ENCODE data around the gene GDF15. TPM values are rescaled to one million over a fixed set of nuclear protein-coding genes. Genes with fewer than 3 reads are reported as not detected.
"Not testable (repeated sequence)": the region's sequence is repeated elsewhere in the genome, so short reads cannot be mapped to it uniquely, and the experiment has no call there.

GDF15 gene
- total RNA-seq, 2 experiments from 2014 or later = not detected

GRCh38 chr19:18402455-18403248, 16.7 kb downstream of the GDF15 start:
- not testable (repeated sequence) for DNase-seq; H3K9me3 Mint-ChIP-seq (ENCODE audit: low read depth); H3K27ac Mint-ChIP-seq; H3K36me3 Mint-ChIP-seq; ATAC-seq; H3K4me3 Mint-ChIP-seq
- CTCF ChIA-PET = interaction anchor here (7.6 kb wide), 1 partner anchor 14 kb away, joined by 77 read pairs; the partner anchor contains the start of gene GDF15
- Mint-ChIP-seq H3K4me1 (peaks cover 16% of the 10 kb centered on the region), H3K27me3 (peaks cover 10% of the 10 kb centered on the region)

DNA sequence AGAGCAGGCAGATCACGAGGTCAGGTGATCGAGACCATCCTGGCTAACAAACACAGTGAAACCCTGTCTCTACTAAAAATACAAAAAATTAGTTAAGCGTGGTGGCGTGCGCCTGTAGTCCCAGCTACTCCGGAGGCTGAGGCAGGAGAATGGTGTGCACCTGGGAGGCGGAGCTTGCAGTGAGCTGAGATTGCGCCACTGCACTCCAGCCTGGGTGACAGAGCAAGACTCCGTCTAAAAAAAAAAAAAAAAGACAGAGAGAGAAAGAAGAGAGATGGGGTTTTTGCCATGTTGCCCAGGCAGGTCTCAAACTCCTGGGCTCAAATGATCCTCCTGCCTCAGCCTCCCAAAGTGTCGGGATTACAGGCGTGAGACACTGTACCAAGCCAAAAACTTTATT, 19.8 kb downstream of the GDF15 start:
- not testable (repeated sequence) for H3K36me3 Mint-ChIP-seq; DNase-seq; H3K9me3 Mint-ChIP-seq (ENCODE audit: low read depth); H3K4me3 Mint-ChIP-seq; H3K27ac Mint-ChIP-seq; H3K27me3 Mint-ChIP-seq; ATAC-seq
- CTCF ChIA-PET = interaction anchor here (0.7 to 2.2 kb wide), 5 partner anchors 16 to 213 kb away, joined by 3 to 7 read pairs (median 4); partner anchors contain the start of gene MPV17L2
- peaks cover 22% of the 10 kb centered on the region for H3K4me1 Mint-ChIP-seq

DNA sequence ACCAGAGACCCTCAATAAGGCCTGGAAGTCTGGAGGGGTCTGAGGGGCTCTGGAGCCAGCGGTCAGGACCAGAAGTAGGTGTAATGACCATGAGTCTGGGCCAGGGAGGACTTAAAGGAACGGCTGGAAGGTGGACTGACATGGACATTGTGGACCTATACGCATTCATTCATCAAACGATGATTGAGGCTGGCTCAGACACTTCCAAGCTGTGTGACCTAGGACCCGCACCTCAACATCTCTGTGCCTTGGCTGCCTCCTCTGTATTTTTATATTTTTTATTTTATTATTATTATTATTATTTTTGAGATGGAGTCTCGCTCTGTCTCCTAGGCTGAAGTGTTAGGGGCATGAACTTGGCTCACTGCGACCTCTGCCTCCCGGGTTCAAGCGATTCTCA, 20.8 kb downstream of the GDF15 start:
- peaks cover 13% of the 10 kb centered on the region for H3K4me1 Mint-ChIP-seq
- ATAC-seq (no peak), DNase-seq (no peak)
- CTCF ChIA-PET = interaction anchor here (0.7 to 2.2 kb wide), 8 partner anchors 9 to 214 kb away, joined by 3 to 7 read pairs (median 4); partner anchors contain the start of genes GDF15, LRRC25, MPV17L2 and SSBP4
- H3K36me3 Mint-ChIP-seq = no peaks in the 10 kb centered on the region
- H3K9me3 Mint-ChIP-seq (ENCODE audit: low read depth) = no peaks in the 10 kb centered on the region
- H3K27me3 Mint-ChIP-seq = peaks cover 4% of the 10 kb centered on the region
- no peak overlapping the region for H3K27ac Mint-ChIP-seq
- no peak overlapping the region for H3K4me3 Mint-ChIP-seq

DNA sequence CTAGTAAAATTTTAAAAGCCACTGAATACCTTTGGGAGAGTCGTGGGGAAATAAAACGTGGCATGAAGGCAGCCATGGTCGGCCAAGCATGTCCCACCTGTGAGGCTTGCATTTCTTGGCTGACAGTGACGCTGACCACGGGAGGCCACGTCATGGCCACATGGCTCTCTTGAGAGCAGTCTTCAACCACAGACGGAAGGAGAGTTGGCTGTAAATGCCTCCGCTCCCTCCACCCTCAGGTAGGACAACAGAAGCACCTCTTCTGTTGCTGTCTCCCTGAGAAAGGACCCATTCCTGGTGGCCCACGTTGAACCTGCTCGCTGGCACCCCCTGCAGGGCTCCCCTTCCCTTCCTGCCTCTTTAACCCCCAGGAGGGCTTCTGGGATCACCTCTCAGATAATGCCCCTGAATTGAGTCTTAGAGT, 22.1 kb downstream of the GDF15 start:
- no peaks in the 10 kb centered on the region for H3K9me3 Mint-ChIP-seq (ENCODE audit: low read depth)
- H3K27me3 Mint-ChIP-seq = peaks cover 4% of the 10 kb centered on the region
- CTCF ChIA-PET = interaction anchor here (4.1 to 13.2 kb wide), 2 partner anchors 12 to 130 kb away, joined by 24 to 127 read pairs; partner anchors contain the start of genes IQCN, JUND and SSBP4
- ATAC-seq (peak; percentile 12), DNase-seq (peak; percentile 48)
- peaks cover 11% of the 10 kb centered on the region for H3K4me1 Mint-ChIP-seq
- H3K36me3 Mint-ChIP-seq = no peaks in the 10 kb centered on the region
- H3K4me3 Mint-ChIP-seq = no peak overlapping the region
- H3K27ac Mint-ChIP-seq = no peak overlapping the region

GRCh38 chr19:18412610-18413239, 26.8 kb downstream of the GDF15 start:
- peaks cover 48% of the 10 kb centered on the region for H3K4me1 Mint-ChIP-seq
- H3K4me3 Mint-ChIP-seq = no peak overlapping the region
- H3K9me3 Mint-ChIP-seq (ENCODE audit: low read depth) = no peaks in the 10 kb centered on the region
- CTCF ChIA-PET = interaction anchor here (0.7 to 17.3 kb wide), 18 partner anchors 9 to 300 kb away, joined by 3 to 278 read pairs (median 4); partner anchors contain the start of genes GDF15, IQCN, JUND and LRRC25
- peaks cover 4% of the 10 kb centered on the region for H3K27me3 Mint-ChIP-seq
- DNase-seq = no peak
- no peak overlapping the region for H3K27ac Mint-ChIP-seq
- no peak for ATAC-seq
- H3K36me3 Mint-ChIP-seq = no peaks in the 10 kb centered on the region

DNA sequence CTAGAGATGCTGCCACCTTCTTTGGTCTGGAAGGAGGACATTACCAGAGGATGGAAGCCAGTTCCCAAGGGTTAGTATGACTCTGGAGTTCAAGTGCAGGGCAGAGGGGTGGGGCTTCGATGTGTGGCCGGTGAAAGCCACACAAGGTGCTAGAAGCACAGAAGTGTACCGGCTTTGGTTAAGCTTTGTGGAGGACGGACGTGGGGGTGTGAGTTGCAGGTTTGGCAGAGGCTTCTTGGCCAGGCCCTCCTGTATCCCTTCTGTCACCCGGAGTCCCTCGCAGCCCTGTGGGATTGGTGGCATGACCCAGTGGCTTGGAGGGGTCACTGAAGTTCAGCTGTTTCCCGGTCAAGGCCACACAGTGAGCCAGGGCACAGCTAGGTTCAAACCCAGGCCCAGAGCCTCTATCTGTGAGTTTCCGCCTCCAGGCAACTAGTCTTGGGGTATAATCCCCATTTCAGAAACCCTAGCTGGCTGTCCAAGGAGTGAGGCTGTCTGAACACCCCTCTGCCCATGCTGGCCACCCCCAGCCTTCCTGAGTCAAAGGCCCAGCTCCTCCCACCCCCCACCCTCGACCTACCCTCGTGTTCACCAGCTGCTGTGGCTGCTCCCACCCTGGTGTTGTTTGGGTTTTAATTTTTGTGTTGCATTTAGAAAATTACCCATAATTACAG, 28.7 kb downstream of the GDF15 start:
- CTCF ChIA-PET = interaction anchor here (0.7 to 17.3 kb wide), 18 partner anchors 8 to 222 kb away, joined by 3 to 278 read pairs (median 4); partner anchors contain the start of genes GDF15, IQCN, JUND and LSM4
- ATAC-seq = no peak
- Mint-ChIP-seq H3K9me3 (ENCODE audit: low read depth) (no peaks in the 10 kb centered on the region), H3K4me3 (no peak overlapping the region), H3K27ac (peak overlapping the region; percentile 85), H3K36me3 (no peaks in the 10 kb centered on the region), H3K4me1 (peaks cover 56% of the 10 kb centered on the region), H3K27me3 (peaks cover 8% of the 10 kb centered on the region)
- DNase-seq = peak; percentile 80

- DNase-seq = no peak
- H3K9me3 Mint-ChIP-seq (ENCODE audit: low read depth) = no peaks in the 10 kb centered on the region
- peaks cover 8% of the 10 kb centered on the region for H3K27me3 Mint-ChIP-seq
- peaks cover 57% of the 10 kb centered on the region for H3K4me1 Mint-ChIP-seq
- peak overlapping the region; percentile 50 for H3K4me3 Mint-ChIP-seq
- H3K27ac Mint-ChIP-seq = peak overlapping the region; percentile 85
- H3K36me3 Mint-ChIP-seq = peaks cover 2% of the 10 kb centered on the region
- CTCF ChIA-PET = interaction anchor here (0.7 to 17.3 kb wide), 14 partner anchors 7 to 223 kb away, joined by 3 to 278 read pairs (median 4); partner anchors contain the start of genes GDF15, IQCN, JUND and LSM4
- no peak for ATAC-seq
These were observed 29.4 kb downstream of the GDF15 start for GRCh38 chr19:18415178-18415867.

GRCh38 chr19:18416778-18417249, 30.9 kb downstream of the GDF15 start:
- peak; percentile 27 for ATAC-seq
- H3K4me3 Mint-ChIP-seq = peak overlapping the region; percentile 66
- H3K36me3 Mint-ChIP-seq = peaks cover 2% of the 10 kb centered on the region
- H3K4me1 Mint-ChIP-seq = peaks cover 65% of the 10 kb centered on the region
- H3K9me3 Mint-ChIP-seq (ENCODE audit: low read depth) = no peaks in the 10 kb centered on the region
- CTCF ChIA-PET = interaction anchor here (1.0 to 17.3 kb wide), 7 partner anchors 12 to 224 kb away, joined by 3 to 278 read pairs (median 4); partner anchors contain the start of genes GDF15, IQCN, JUND and MPV17L2
- H3K27ac Mint-ChIP-seq = peak overlapping the region; percentile 85
- H3K27me3 Mint-ChIP-seq = peaks cover 3% of the 10 kb centered on the region
- peak; percentile 84 for DNase-seq

DNA sequence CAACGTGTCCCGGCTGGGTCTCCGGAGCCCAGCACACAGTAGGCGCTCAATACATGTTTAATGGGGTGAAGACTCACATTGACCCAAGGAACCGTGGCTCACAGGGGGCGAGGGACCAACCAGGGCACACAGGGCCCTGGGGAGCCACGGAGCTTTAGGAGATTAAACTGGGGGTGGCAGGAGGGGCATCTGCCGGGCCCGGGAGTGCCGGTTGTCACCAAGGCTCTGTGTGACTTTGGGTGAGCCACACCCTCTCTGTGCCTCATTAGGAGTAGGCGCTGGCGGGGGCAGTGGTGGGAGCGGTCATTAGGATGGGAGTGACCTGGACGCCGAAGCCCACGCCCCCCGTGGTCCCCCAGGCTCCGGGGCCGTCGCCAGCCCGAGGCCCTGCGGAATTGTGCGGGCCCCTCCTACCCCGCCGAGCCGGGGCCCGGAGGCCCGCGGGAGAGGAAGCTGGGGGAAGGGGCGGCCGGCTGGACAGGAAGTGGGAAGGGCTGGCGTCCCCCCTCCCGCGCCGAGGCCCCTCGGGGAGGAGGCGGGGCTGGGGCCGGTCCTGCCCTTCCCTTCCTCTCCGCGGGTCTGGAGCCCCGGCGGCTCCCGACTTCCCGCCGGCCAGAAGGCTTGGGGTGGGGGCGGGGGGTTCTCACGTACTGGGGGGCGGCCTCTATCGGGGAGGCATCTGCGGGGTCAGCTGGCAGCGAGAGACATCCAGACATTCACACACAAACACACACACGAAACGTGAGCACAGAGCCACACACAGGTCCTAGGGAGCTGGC, 31.5 kb downstream of the GDF15 start:
- Mint-ChIP-seq H3K4me1 (peaks cover 70% of the 10 kb centered on the region), H3K27ac (peak overlapping the region; percentile 89), H3K27me3 (peaks cover 3% of the 10 kb centered on the region), H3K36me3 (peaks cover 2% of the 10 kb centered on the region), H3K4me3 (peak overlapping the region; percentile 97), H3K9me3 (ENCODE audit: low read depth) (no peaks in the 10 kb centered on the region)
- DNase-seq = peak; percentile 72
- CTCF ChIA-PET = interaction anchor here (1.1 to 17.3 kb wide), 8 partner anchors 11 to 213 kb away, joined by 3 to 278 read pairs (median 4); partner anchors contain the start of genes GDF15, IQCN, JUND and PGPEP1
- ATAC-seq = peak; percentile 5

DNA sequence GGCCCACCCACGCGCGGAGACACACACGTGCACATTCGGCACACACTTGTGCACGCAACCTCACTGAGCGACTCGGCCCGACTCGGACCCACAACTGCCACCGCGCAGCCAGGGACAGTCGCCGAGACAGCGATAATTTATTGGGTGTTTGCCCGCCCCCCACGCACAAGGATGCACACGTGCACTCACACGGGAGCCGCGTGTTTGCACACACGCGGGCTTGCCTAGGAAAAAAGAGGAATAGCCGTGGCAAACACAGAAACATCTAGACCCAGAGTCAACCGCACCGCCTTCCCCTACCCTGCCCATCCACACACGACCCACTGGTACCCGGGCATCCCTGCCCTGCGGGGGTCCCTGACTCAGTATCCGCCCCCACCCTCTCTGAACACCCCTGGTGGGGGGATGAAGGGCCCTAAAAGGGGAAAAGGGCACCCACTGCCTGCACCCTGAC, 32.1 kb downstream of the GDF15 start:
- CTCF ChIA-PET = interaction anchor here (1.1 to 17.3 kb wide), 8 partner anchors 8 to 213 kb away, joined by 3 to 278 read pairs (median 14); partner anchors contain the start of genes GDF15, IQCN, JUND and PGPEP1
- H3K4me3 Mint-ChIP-seq = peak overlapping the region; percentile 97
- peak overlapping the region; percentile 89 for H3K27ac Mint-ChIP-seq
- DNase-seq = peak; percentile 58
- no peaks in the 10 kb centered on the region for H3K9me3 Mint-ChIP-seq (ENCODE audit: low read depth)
- ATAC-seq = no peak
- peaks cover 6% of the 10 kb centered on the region for H3K36me3 Mint-ChIP-seq
- H3K4me1 Mint-ChIP-seq = peaks cover 77% of the 10 kb centered on the region
- peaks cover 3% of the 10 kb centered on the region for H3K27me3 Mint-ChIP-seq

DNA sequence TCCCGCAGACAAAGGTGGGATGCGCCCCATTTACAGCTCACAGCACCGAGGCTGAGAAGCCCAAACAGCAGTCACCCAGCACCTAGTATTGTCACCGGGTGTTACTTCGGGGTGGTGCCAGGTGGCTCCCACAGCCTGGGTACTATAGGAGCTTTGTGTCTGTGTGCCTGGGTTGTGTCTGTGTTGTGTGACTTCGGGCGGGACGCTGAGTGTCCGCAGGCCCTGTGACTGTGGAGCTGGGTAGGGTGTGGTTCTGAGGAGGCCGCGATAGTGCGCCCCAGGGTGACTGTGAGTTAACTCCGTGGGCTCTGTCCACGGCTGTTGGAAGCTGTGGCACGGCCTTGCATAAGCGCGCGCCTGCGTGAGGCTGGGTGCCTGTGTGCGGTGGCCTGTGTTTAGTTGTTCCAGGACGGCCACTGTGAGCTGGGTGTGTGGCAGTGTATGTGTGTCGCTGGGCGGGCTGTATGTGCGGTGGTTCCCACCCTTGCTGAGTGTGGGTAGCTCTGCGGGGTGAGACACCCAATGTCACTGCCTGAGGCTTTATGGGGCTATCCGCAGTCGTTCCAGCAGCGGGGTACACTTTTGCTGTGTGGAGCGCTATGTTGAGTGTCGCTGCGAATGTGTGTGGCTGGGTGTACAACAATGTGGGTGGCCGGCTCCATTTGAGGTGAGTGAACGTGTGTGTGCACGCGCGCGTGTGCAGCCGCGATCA, 32.7 kb downstream of the GDF15 start:
- Mint-ChIP-seq H3K4me3 (peak overlapping the region; percentile 97), H3K4me1 (peaks cover 79% of the 10 kb centered on the region), H3K36me3 (peaks cover 12% of the 10 kb centered on the region), H3K27me3 (peaks cover 3% of the 10 kb centered on the region), H3K27ac (peak overlapping the region; percentile 89), H3K9me3 (ENCODE audit: low read depth) (no peaks in the 10 kb centered on the region)
- CTCF ChIA-PET = interaction anchor here (0.5 to 17.3 kb wide), 16 partner anchors 8 to 214 kb away, joined by 3 to 278 read pairs (median 4); partner anchors contain the start of genes GDF15, IQCN, JUND and PGPEP1
- ATAC-seq (peak; percentile 24), DNase-seq (peak; percentile 76)
